HG03280 (cell line): Measurements from ENCODE around the gene KCNF1.

Experiments
- ATAC-seq: cut with Tn5 transposase; IDR thresholded peaks from one replicate; pipeline ENCODE4 v1.9.1; 2021; ENCODE audit warnings: mild to moderate bottlenecking, moderate library complexity; ENCODE audit not compliant: unreplicated experiment

The KCNF1 gene

GRCh38 chr2:10961490-10961875 lies 49.7 kb downstream of the KCNF1 start:
- no peak for ATAC-seq

- no peak for ATAC-seq
These were observed 50.3 kb downstream of the KCNF1 start for GRCh38 chr2:10962004-10962403.

GRCh38 chr2:10963155-10963554 lies 51.4 kb downstream of the KCNF1 start:
- no peak for ATAC-seq
